ENCODE results near the gene MAP7.

GRCh38 chr6:136323431-136324112 lies 226.7 kb downstream of the MAP7 start:
- no peak for TF ChIP-seq CTCF (conservative IDR thresholded peaks at IDR 0.05; ENCODE audit: low read depth in 2 of 2)
- no peak for TF ChIP-seq REST (IDR thresholded peaks at IDR 0.05; ENCODE audit: unreplicated experiment)
- TF ChIP-seq CREB1 (CRISPR knock-in tag; IDR thresholded peaks at IDR 0.05; ENCODE audit: low read depth), result no peak
- no peak for TF ChIP-seq POLR2AphosphoS5 (IDR thresholded peaks at IDR 0.05; ENCODE audit: low read depth)
- no peak for TF ChIP-seq JUNB (IDR thresholded peaks at IDR 0.05; ENCODE audit: unreplicated experiment)
- no peak for TF ChIP-seq EZH2 (IDR thresholded peaks at IDR 0.05; ENCODE audit: low read depth, unreplicated experiment)
- TF ChIP-seq ZNF114 (CRISPR knock-in tag; IDR thresholded peaks at IDR 0.05), result no peak
- TF ChIP-seq NANOG (IDR thresholded peaks at IDR 0.05; ENCODE audit: borderline replicate concordance), result no peak
- TF ChIP-seq ETS1 (IDR thresholded peaks at IDR 0.05), result no peak
- TF ChIP-seq STAT1 (IDR thresholded peaks at IDR 0.05; ENCODE audit: unreplicated experiment), result no peak
- TF ChIP-seq EZH2phosphoT487 (IDR thresholded peaks at IDR 0.05; ENCODE audit: unreplicated experiment), result no peak
